Parietal lobe (tissue), 2 donors: ENCODE results near the gene GSDMA. TPM values are rescaled to one million over a fixed set of nuclear protein-coding genes. Genes with fewer than 3 reads are reported as not detected.

Experiments
- small RNA-seq: library from RNA; depleted of rRNA; stranded (forward); fragments of <200 nt; gene quantifications from one replicate; pipeline ENCODE3, GENCODE V24; 2014; ENCODE audit warnings: low replicate concordance
- total RNA-seq: library from RNA; depleted of rRNA; stranded (reverse); fragments of >200 nt; gene quantifications from one replicate; pipeline ENCODE4 v1.2.3, GENCODE V29; 2014

Gene GSDMA
- total RNA-seq = not detected

GRCh38 chr17:39962642-39963220 lies at the start of gene GSDMA:
GSDMA (plus strand) TSS chr17:39963004; CDS start chr17:39965688, 2,684 bp downstream.

GRCh38 chr17:39927101-39927928 lies 35.5 kb upstream of the GSDMA start, which contains the start of the genes LRRC3C and ORMDL3:
LRRC3C (plus strand) TSS chr17:39927732; CDS start chr17:39941524, 13,792 bp downstream.
ORMDL3 (minus strand) TSS chr17:39927601; CDS start chr17:39924203, 3,398 bp downstream.

GRCh38 chr17:39980351-39981206 lies 17.8 kb downstream of the GSDMA start, which contains the start of gene PSMD3:
PSMD3 (plus strand) TSS chr17:39980807; CDS start chr17:39980971, 164 bp downstream.

GRCh38 chr17:40015005-40015997 lies 52.5 kb downstream of the GSDMA start, which contains the start of gene CSF3:
CSF3 (plus strand) TSS chr17:40015440; CDS start chr17:40015475, 35 bp downstream.

Small RNA genes within 50 kb of the gene (small RNA-seq; reads per million reads assigned to genes)
- gene SNORD124 = 1,178 reads per million, percentile 98 among the genes with 10 or more reads in this experiment

Other genes starting within 250 kb of the GSDMA start
- gene MIEN1, start 232.5 kb upstream of the GSDMA start, total RNA-seq = 9.4 TPM
- not detected for gene GRB7, start 225.1 kb upstream of the GSDMA start, total RNA-seq
- under 0.01 TPM for gene IKZF3, start 98.7 kb upstream of the GSDMA start, total RNA-seq
- gene ZPBP2, start 94.8 kb upstream of the GSDMA start, total RNA-seq = not detected
- 27.2 TPM for gene GSDMB, start 44.4 kb upstream of the GSDMA start, total RNA-seq
- gene ORMDL3, start 35.4 kb upstream of the GSDMA start, total RNA-seq = 62.6 TPM
- not detected for gene LRRC3C, start 35.3 kb upstream of the GSDMA start, total RNA-seq
- 69.5 TPM for gene PSMD3, start 17.8 kb downstream of the GSDMA start, total RNA-seq
- not detected for gene CSF3, start 52.4 kb downstream of the GSDMA start, total RNA-seq
- 136 TPM for gene MED24, start 91.4 kb downstream of the GSDMA start, total RNA-seq
- 132 TPM for gene THRA, start 100.0 kb downstream of the GSDMA start, total RNA-seq
- 1.9 TPM for gene NR1D1, start 137.6 kb downstream of the GSDMA start, total RNA-seq
- gene MSL1, start 159.0 kb downstream of the GSDMA start, total RNA-seq = 106 TPM
- gene CASC3, start 177.5 kb downstream of the GSDMA start, total RNA-seq = 63.9 TPM
- 29.7 TPM for gene RAPGEFL1, start 214.5 kb downstream of the GSDMA start, total RNA-seq